Stomach (tissue), 4 donors: ENCODE measurements around the gene RBMS1.

Source experiments
- CTCF ChIP-seq, 7 experiments: fragments of 450-650 bp in 4 of 7; fragments of 200-600 bp in 3 of 7; sonication (generic) in 3 of 7; IDR thresholded peaks; one replicate each; pipeline ENCODE4 v1.5.1; 2016 to 2019; ENCODE audit warnings: antibody characterized with exemption in 7 of 7, control low read depth in 2 of 7, mild to moderate bottlenecking in 1 of 7
- EP300 ChIP-seq: sonication (generic); formaldehyde crosslinking; IDR thresholded peaks from one replicate; pipeline ENCODE4 v1.6.1; 2017; ENCODE audit warnings: antibody characterized with exemption
- POLR2A ChIP-seq, 4 donors: fragments of 450-650 bp; IDR thresholded peaks; one replicate each; pipeline ENCODE4 v1.6.1; 2016; ENCODE audit warnings: antibody characterized with exemption in 4 of 4, control low read depth in 2 of 4, mild to moderate bottlenecking in 1 of 4, moderate library complexity in 1 of 4

- TF ChIP-seq POLR2A (IDR thresholded peaks at IDR 0.05) (no peak), CTCF (IDR thresholded peaks at IDR 0.05) (no peak), EP300 (no peak)
These were observed 160.1 kb downstream of the RBMS1 start for GRCh38 chr2:160333324-160334027.
